ENCODE results near the gene CLCN7. TPM values are rescaled to one million over a fixed set of nuclear protein-coding genes. Genes with fewer than 3 reads are reported as not detected.

Gene CLCN7
- total and polyA plus RNA-seq, 2 of the 8 experiments (the other 6 are each of a cell fraction or from before 2014, with no cell fraction given) = 38.6 to 81.5 TPM

GRCh38 chr16:1416521-1416941, 58.3 kb downstream of the CLCN7 start:
- POLR2A ChIA-PET (ENCODE audit: partially characterized antibody) = interaction anchor here (0.9 to 1.1 kb wide), 2 partner anchors 13 to 84 kb away, joined by 3 to 4 read pairs; no protein-coding TSS in a partner anchor
- Histone ChIP-seq H2BK20ac (ENCODE audit: low read length) (no peak overlapping the region), H3K4me3 (ENCODE audit: extremely low read depth in 1 of 4, insufficient read depth in 2 of 4, low read depth in 3 of 4, low read length in 4 of 4) (no peak overlapping the region), H2AK5ac (ENCODE audit: low read depth, low read length) (0 out of 2 replicates have a peak overlapping the region, but pooled peaks have one; percentile 24), H3K79me1 (ENCODE audit: low read depth, low read length) (peaks cover 5% of the 10 kb centered on the region; the same call in 1 of the 2 replicates), H3K4me2 (ENCODE audit: insufficient read depth in 1 of 2, low read depth in 2 of 2, low read length in 2 of 2) (no peak overlapping the region), H3K18ac (ENCODE audit: extremely low read depth, low read length) (no peak overlapping the region), H3K56ac (replicated peaks; ENCODE audit: insufficient read length, low read depth, low read length) (no peak overlapping the region), H2BK120ac (replicated peaks; ENCODE audit: low read depth, low read length) (no peak overlapping the region), H4K20me1 (replicated peaks in 1 of 2; ENCODE audit: control insufficient read depth in 1 of 2, insufficient read depth in 2 of 2, low read length in 2 of 2) (peaks cover 0 to 10% of the 10 kb centered on the region in 2 experiments), H3K4ac (replicated peaks; ENCODE audit: insufficient read length, low read depth, low read length) (no peak overlapping the region), H3K4me1 (replicated peaks in 1 of 4; ENCODE audit: control insufficient read depth in 3 of 4, insufficient read depth in 4 of 4, low read length in 3 of 4) (peaks cover 0 to 7% (median 4%) of the 10 kb centered on the region in 4 experiments; a peak in 6 of 7 replicates), H2AFZ (ENCODE audit: low read length) (no peak overlapping the region), H3K9me3 (ENCODE audit: insufficient read depth in 2 of 2, low read depth in 1 of 2, low read length in 1 of 2) (no peaks in the 10 kb centered on the region), H3K9ac (replicated peaks in 1 of 4; ENCODE audit: extremely low read depth in 1 of 4, low read depth in 3 of 4, low read length in 3 of 4) (no peak overlapping the region), H3K79me2 (ENCODE audit: control insufficient read depth in 1 of 2, insufficient read depth in 2 of 2, low read length in 2 of 2) (peaks cover 5 to 21% of the 10 kb centered on the region in 2 experiments), H3K27me3 (replicated peaks in 1 of 4; ENCODE audit: control insufficient read depth in 3 of 4, extremely low read depth in 1 of 4, insufficient read depth in 3 of 4, low read length in 3 of 4) (no peaks in the 10 kb centered on the region), H2BK12ac (ENCODE audit: low read depth, low read length) (no peak overlapping the region), H3K23ac (ENCODE audit: insufficient read length) (no peak overlapping the region), H4K91ac (replicated peaks; ENCODE audit: insufficient read length, low read length) (no peak overlapping the region), H2BK5ac (ENCODE audit: low read depth, low read length) (no peak overlapping the region), H3K27ac (ENCODE audit: low read depth, low read length) (no peak overlapping the region), H4K8ac (ENCODE audit: extremely low read depth, insufficient read depth, low read length) (no peak overlapping the region), H3K14ac (ENCODE audit: insufficient read length) (no peak overlapping the region), H2BK15ac (ENCODE audit: low read length) (no peak overlapping the region), H4K5ac (ENCODE audit: insufficient read length, low read depth, low read length) (no peak overlapping the region), H3K23me2 (ENCODE audit: low read depth, low read length) (peaks cover 10% of the 10 kb centered on the region), H3K36me3 (ENCODE audit: control insufficient read depth in 2 of 4, insufficient read depth in 4 of 4, low read length in 3 of 4) (no peaks in the 10 kb centered on the region; a peak in 2 of 8 replicates)
- TF ChIP-seq TAF7 (optimal IDR thresholded peaks at IDR 0.05; ENCODE audit: borderline replicate concordance, low read depth, low read length) (no peak), SUZ12 (IDR thresholded peaks at IDR 0.05; ENCODE audit: low read length) (no peak)
- DNase-seq (ENCODE audit: low read depth in 1 of 2, low spot score in 2 of 2) (no peak), FAIRE-seq (no peak)
- WGBS, 2 experiments (ENCODE audit: extremely low coverage in 1 of 2, insufficient coverage in 1 of 2, insufficient read length in 1 of 2, insufficient replicate concordance in 2 of 2, low coverage in 1 of 2, low lambda C conversion rate in 2 of 2, missing lambda C conversion rate in 1 of 2) = 93% methylated on average over 3 of the region's 3 CpGs; no CpG with 5 or more reads in 1 of the 2 experiments
- CTCF ChIA-PET (ENCODE audit: partially characterized antibody) = interaction anchor here (1.2 to 2.2 kb wide), 2 partner anchors 13 to 53 kb away, joined by 3 to 5 read pairs; no protein-coding TSS in a partner anchor
